HCT116 (cell line): ENCODE results near the gene RNF220.

Experiments used
- CTCF ChIP-seq, 3 experiments: fragments of 200-600 bp in 1 of 3; sonication (generic) in 1 of 3; IDR thresholded peaks in 2 of 3; conservative IDR thresholded peaks in 1 of 3; 2 replicates each; pipeline ENCODE4 v1.5.1; 2012 to 2017; ENCODE audit warnings: low read depth in 2 of 3, low read length in 2 of 3, antibody characterized with exemption in 1 of 3, borderline replicate concordance in 1 of 3, control low read depth in 1 of 3, mild to moderate bottlenecking in 1 of 3, mixed read lengths in 1 of 3, mixed run types in 1 of 3, moderate library complexity in 1 of 3; ENCODE audit not compliant: insufficient read depth in 1 of 3
- EZH2 ChIP-seq: fragments of 200-600 bp; sonication (generic); IDR thresholded peaks from 2 replicates; pipeline ENCODE4 v1.6.1; 2017; ENCODE audit warnings: antibody characterized with exemption, mixed run types
- EZH2phosphoT487 ChIP-seq: fragments of 200-600 bp; IDR thresholded peaks from 2 replicates; pipeline ENCODE4 v1.6.1; 2018; ENCODE audit warnings: antibody characterized with exemption, borderline replicate concordance
- JUND ChIP-seq: IDR thresholded peaks from 2 replicates; pipeline ENCODE4 v1.6.1; 2012
- MAX ChIP-seq: IDR thresholded peaks from 2 replicates; pipeline ENCODE4 v1.6.1; 2012
- POLR2A ChIP-seq: IDR thresholded peaks from 2 replicates; pipeline ENCODE4 v1.7.0; 2011; ENCODE audit warnings: borderline replicate concordance; ENCODE audit not compliant: insufficient read depth, insufficient read length; ENCODE audit errors: extremely low read depth
- POLR2AphosphoS5 ChIP-seq: IDR thresholded peaks from 2 replicates; pipeline ENCODE4 v1.6.1; 2011; ENCODE audit warnings: mild to moderate bottlenecking, low read depth, low read length, moderate library complexity
- RAD21 ChIP-seq: IDR thresholded peaks from 2 replicates; pipeline ENCODE4 v1.6.1; 2012; ENCODE audit warnings: low read depth, mild to moderate bottlenecking
- REST ChIP-seq: IDR thresholded peaks from 2 replicates; pipeline ENCODE4 v1.6.1; 2012; ENCODE audit warnings: low read depth
- SIN3A ChIP-seq: IDR thresholded peaks from 2 replicates; pipeline ENCODE4 v1.6.1; 2012; ENCODE audit warnings: low read depth

- TF ChIP-seq CTCF (IDR thresholded peaks at IDR 0.05 in 2 of 3, conservative IDR thresholded peaks at IDR 0.05 in 1 of 3; ENCODE audit: borderline replicate concordance in 1 of 3, insufficient read depth in 1 of 3, low read depth in 2 of 3, low read length in 2 of 3), result no peak
- no peak for TF ChIP-seq EZH2
- no peak for TF ChIP-seq EZH2phosphoT487
- no peak for TF ChIP-seq MAX
- no peak for TF ChIP-seq REST
- no peak for TF ChIP-seq JUND
- TF ChIP-seq POLR2AphosphoS5, result no peak
- no peak for TF ChIP-seq RAD21
- no peak for TF ChIP-seq SIN3A
- TF ChIP-seq POLR2A, result no peak
Observed at GRCh38 chr1:44584167-44584566, 179.1 kb downstream of the RNF220 start.
